Mesenchymal stem cell (in vitro differentiated cells and primary cell): ENCODE data around the gene PTPRCAP.

Source experiments
- DNase-seq: peaks from one replicate; pipeline ENCODE4 v3.0.0-alpha.2; 2013
- H2AFZ ChIP-seq: one replicate; pipeline ENCODE4 v1.6.1; 2013; ENCODE audit warnings: low read depth, mild to moderate bottlenecking, control low read depth, inconsistent platforms, low read length, moderate library complexity
- H2AK5ac ChIP-seq: 2 replicates; pipeline ENCODE4 v1.6.1; 2013; ENCODE audit warnings: low read length, moderate library complexity, mild to moderate bottlenecking, inconsistent platforms; ENCODE audit not compliant: severe bottlenecking
- H2BK120ac ChIP-seq: one replicate; pipeline ENCODE4 v1.6.1; 2013; ENCODE audit warnings: low read depth, mild to moderate bottlenecking, inconsistent platforms, low read length, moderate library complexity
- H2BK12ac ChIP-seq, 2 experiments: one replicate each; pipeline ENCODE4 v1.6.1; 2013; ENCODE audit warnings: inconsistent platforms in 2 of 2, low read length in 2 of 2, mild to moderate bottlenecking in 2 of 2, moderate library complexity in 2 of 2, control low read depth in 1 of 2
- H2BK15ac ChIP-seq: one replicate; pipeline ENCODE4 v1.6.1; 2013; ENCODE audit warnings: mild to moderate bottlenecking, low read depth, inconsistent platforms; ENCODE audit not compliant: poor library complexity, severe bottlenecking
- H2BK5ac ChIP-seq: 2 replicates; pipeline ENCODE4 v1.6.1; 2013; ENCODE audit warnings: low read depth, mild to moderate bottlenecking, low read length, control low read depth, inconsistent platforms; ENCODE audit not compliant: poor library complexity, severe bottlenecking
- H3K14ac ChIP-seq, 2 experiments: one replicate each; pipeline ENCODE4 v1.6.1; 2013; ENCODE audit warnings: inconsistent platforms in 2 of 2, low read length in 2 of 2, control low read depth in 1 of 2, mild to moderate bottlenecking in 1 of 2, moderate library complexity in 1 of 2
- H3K18ac ChIP-seq, 2 experiments: one replicate each; pipeline ENCODE4 v1.6.1; 2013; ENCODE audit warnings: inconsistent platforms in 2 of 2, low read length in 2 of 2, control low read depth in 1 of 2, low read depth in 1 of 2, mild to moderate bottlenecking in 1 of 2
- H3K23ac ChIP-seq, 2 experiments: one replicate each; pipeline ENCODE4 v1.6.1; 2013; ENCODE audit warnings: inconsistent platforms in 2 of 2, low read length in 2 of 2, mild to moderate bottlenecking in 2 of 2, moderate library complexity in 2 of 2, control low read depth in 1 of 2
- H3K27ac ChIP-seq: 2 replicates; pipeline ENCODE4 v1.5.1; 2013; ENCODE audit warnings: mild to moderate bottlenecking, moderate library complexity, low read length, control low read depth, inconsistent platforms; ENCODE audit not compliant: poor library complexity, severe bottlenecking
- H3K27me3 ChIP-seq, 2 experiments: 2 replicates each; pipeline versions ENCODE4 v1.6.1 to v1.7.0; 2013; ENCODE audit warnings: low read length in 2 of 2, mild to moderate bottlenecking in 2 of 2, moderate library complexity in 2 of 2, control low read depth in 1 of 2, inconsistent platforms in 1 of 2; ENCODE audit not compliant: control insufficient read depth in 1 of 2, insufficient read depth in 1 of 2
- H3K36me3 ChIP-seq, 2 experiments: 2 replicates each; pipeline versions ENCODE4 v1.6.1 to v1.7.0; 2013; ENCODE audit warnings: low read length in 2 of 2, control low read depth in 1 of 2, inconsistent platforms in 1 of 2, low read depth in 1 of 2, mild to moderate bottlenecking in 1 of 2; ENCODE audit not compliant: insufficient read depth in 2 of 2, control insufficient read depth in 1 of 2
- H3K4ac ChIP-seq, 2 experiments: one replicate each; pipeline ENCODE4 v1.6.1; 2013; ENCODE audit warnings: inconsistent platforms in 2 of 2, low read length in 2 of 2, mild to moderate bottlenecking in 2 of 2, moderate library complexity in 2 of 2, control low read depth in 1 of 2, low read depth in 1 of 2
- H3K4me1 ChIP-seq: 2 replicates; pipeline ENCODE4 v1.6.1; 2013; ENCODE audit warnings: low read depth, low read length, control low read depth; ENCODE audit not compliant: control insufficient read depth, insufficient read depth
- H3K4me2 ChIP-seq: 2 replicates; pipeline ENCODE4 v1.6.1; 2013; ENCODE audit warnings: low read length, mild to moderate bottlenecking, inconsistent platforms; ENCODE audit not compliant: poor library complexity, severe bottlenecking
- H3K4me3 ChIP-seq, 2 experiments: 2 replicates each; pipeline versions ENCODE4 v1.5.1 to v1.7.0; 2013; ENCODE audit warnings: low read length in 2 of 2, mild to moderate bottlenecking in 2 of 2, control low read depth in 1 of 2, low read depth in 1 of 2; ENCODE audit not compliant: insufficient read depth in 1 of 2
- H3K79me1 ChIP-seq: replicated peaks from 2 replicates; pipeline ENCODE4 v1.6.1; 2013; ENCODE audit warnings: mild to moderate bottlenecking, control low read depth, low read length, inconsistent platforms; ENCODE audit not compliant: poor library complexity, severe bottlenecking
- H3K9ac ChIP-seq: 2 replicates; pipeline ENCODE4 v1.7.0; 2013; ENCODE audit warnings: mild to moderate bottlenecking, low read length, moderate library complexity
- H3K9me3 ChIP-seq: 2 replicates; pipeline ENCODE4 v1.7.0; 2013; ENCODE audit warnings: mild to moderate bottlenecking, low read length; ENCODE audit not compliant: control insufficient read depth
- H4K8ac ChIP-seq: one replicate; pipeline ENCODE4 v1.6.1; 2013; ENCODE audit warnings: inconsistent platforms, mild to moderate bottlenecking, low read length, moderate library complexity
- H4K91ac ChIP-seq: one replicate; pipeline ENCODE4 v1.6.1; 2013; ENCODE audit warnings: mild to moderate bottlenecking, low read length, inconsistent platforms
- WGBS: methylation state at CpG from one replicate; pipeline ENCODE4 v1.1.7; 2013; ENCODE audit warnings: mixed read lengths; 5-methylcytosine and 5-hydroxymethylcytosine counted together

PTPRCAP gene

DNA sequence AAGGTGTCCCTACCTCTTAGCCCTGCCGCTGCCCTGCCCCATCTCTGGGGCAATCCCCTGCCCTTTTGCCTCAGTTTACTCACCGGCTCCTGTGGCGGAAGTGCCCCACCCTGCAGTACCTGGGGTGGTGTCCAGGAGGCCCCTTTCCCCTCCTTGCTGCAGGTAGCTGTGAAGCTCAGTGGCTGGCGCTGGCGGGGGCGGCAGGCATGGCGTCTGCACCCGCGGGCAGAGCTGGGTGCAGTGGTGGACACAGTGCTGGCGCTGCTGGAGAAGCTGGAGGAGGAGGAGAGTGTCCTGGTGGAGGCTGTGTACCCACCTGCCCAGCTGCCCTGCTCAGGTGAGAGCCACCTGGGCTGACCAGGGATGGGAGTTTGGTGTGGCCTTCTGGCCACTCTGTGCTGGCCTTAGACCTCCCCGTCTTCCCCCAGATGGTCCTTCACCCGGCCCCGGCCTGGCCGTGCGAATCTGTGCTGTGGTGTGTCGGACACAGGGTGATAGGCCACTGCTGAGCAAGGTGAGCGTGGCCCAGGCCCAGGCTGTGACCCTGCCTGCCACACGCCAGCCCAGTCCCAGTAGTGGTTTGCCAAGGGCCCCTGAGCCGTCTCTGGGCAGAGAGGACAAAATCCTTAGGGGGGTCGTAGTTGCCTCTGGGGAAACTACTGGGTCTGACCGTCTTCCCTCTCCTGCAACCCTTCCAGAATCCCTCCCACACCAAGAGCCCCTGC lies 18.0 kb downstream of the PTPRCAP start:
- Histone ChIP-seq H3K27me3 (peaks cover 5 to 22% of the 10 kb centered on the region in 2 experiments), H3K79me1 (peaks cover 8% of the 10 kb centered on the region), H3K4me2 (peak overlapping the region; percentile 80), H3K9ac (no peak overlapping the region), H2AFZ (no peak overlapping the region), H4K8ac (no peak overlapping the region), H2BK120ac (no peak overlapping the region), H3K9me3 (no peaks in the 10 kb centered on the region), H3K14ac (no peak overlapping the region), H3K18ac (no peak overlapping the region), H3K27ac (no peak overlapping the region), H2BK12ac (no peak overlapping the region), H2BK15ac (no peak overlapping the region), H2BK5ac (no peak overlapping the region), H3K4me1 (peaks cover 55% of the 10 kb centered on the region), H4K91ac (peak overlapping the region; percentile 25), H3K4me3 (no peak overlapping the region), H2AK5ac (peak overlapping the region; percentile 7), H3K4ac (no peak overlapping the region), H3K36me3 (peaks cover 0 to 15% of the 10 kb centered on the region in 2 experiments), H3K23ac (no peak overlapping the region)
- DNase-seq = no peak
- WGBS = 96% methylated on average over 21 of the region's 21 CpGs

DNA sequence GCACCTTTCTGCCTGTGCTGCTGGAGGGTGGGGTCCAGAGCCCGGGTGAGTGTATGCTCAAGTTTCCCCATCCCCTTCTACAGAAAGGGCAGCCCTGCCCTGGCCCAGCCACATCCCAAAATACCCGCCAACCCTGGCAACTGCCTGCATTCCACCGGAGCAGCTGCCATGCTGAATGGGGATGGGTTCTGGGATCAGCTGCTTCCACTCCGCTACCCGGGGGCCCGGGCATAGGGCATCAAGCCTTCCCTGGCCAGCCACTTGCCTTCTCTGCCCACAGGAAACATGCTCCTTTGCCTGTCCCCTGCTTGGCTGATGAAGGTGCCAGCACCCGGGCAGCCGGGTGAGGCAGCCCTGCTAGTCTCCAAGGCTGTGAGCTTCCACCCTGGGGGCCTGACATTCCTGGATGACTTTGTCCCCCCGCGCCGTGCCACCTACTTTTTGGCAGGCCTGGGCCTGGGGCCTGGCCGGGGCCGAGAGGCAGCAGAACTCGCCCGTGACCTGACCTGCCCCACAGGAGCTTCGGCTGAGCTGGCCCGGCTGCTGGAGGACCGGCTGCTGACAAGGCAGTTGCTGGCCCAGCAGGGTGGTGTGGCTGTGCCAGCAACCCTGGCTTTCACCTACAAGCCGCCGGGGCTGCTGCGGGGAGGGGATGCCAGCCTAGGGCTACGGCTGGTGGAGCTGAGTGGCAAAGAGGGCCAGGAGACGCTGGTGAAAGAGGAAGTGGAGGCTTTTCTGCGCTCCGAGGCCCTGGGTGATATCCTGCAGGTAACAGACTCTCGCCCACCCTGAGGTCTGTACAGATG lies 18.8 kb downstream of the PTPRCAP start:
- Histone ChIP-seq H3K9ac (no peak overlapping the region), H2AK5ac (peak overlapping the region; percentile 34), H3K23ac (no peak overlapping the region), H3K4me2 (no peak overlapping the region), H3K4me3 (peak overlapping the region in 1 of 2 experiments; percentile 15), H3K27ac (no peak overlapping the region), H4K8ac (no peak overlapping the region), H3K4me1 (peaks cover 54% of the 10 kb centered on the region), H3K14ac (no peak overlapping the region), H2BK12ac (no peak overlapping the region), H3K79me1 (peaks cover 8% of the 10 kb centered on the region), H3K18ac (no peak overlapping the region), H3K4ac (no peak overlapping the region), H3K36me3 (peaks cover 0 to 7% of the 10 kb centered on the region in 2 experiments), H3K9me3 (no peaks in the 10 kb centered on the region), H3K27me3 (peaks cover 5 to 25% of the 10 kb centered on the region in 2 experiments), H2AFZ (no peak overlapping the region), H2BK5ac (no peak overlapping the region), H2BK120ac (no peak overlapping the region), H2BK15ac (no peak overlapping the region), H4K91ac (no peak overlapping the region)
- no peak for DNase-seq
- WGBS = 95% methylated on average over 26 of the region's 26 CpGs

- Histone ChIP-seq H3K9me3 (no peaks in the 10 kb centered on the region), H2AFZ (no peak overlapping the region), H2BK120ac (no peak overlapping the region), H3K27me3 (peaks cover 15 to 37% of the 10 kb centered on the region in 2 experiments), H3K18ac (no peak overlapping the region), H3K4ac (no peak overlapping the region), H3K36me3 (peaks cover 0 to 4% of the 10 kb centered on the region in 2 experiments), H2BK12ac (no peak overlapping the region), H3K4me1 (peaks cover 52% of the 10 kb centered on the region), H2BK15ac (no peak overlapping the region), H4K8ac (no peak overlapping the region), H3K79me1 (peaks cover 8% of the 10 kb centered on the region), H3K9ac (no peak overlapping the region), H2BK5ac (no peak overlapping the region), H3K27ac (no peak overlapping the region), H3K4me3 (no peak overlapping the region), H4K91ac (no peak overlapping the region), H2AK5ac (no peak overlapping the region), H3K4me2 (no peak overlapping the region), H3K23ac (no peak overlapping the region), H3K14ac (no peak overlapping the region)
- no peak for DNase-seq
- WGBS = 89% methylated on average over 12 of the region's 12 CpGs
These were observed 20.1 kb downstream of the PTPRCAP start for GRCh38 chr11:67417425-67417824.
